HG02943 (cell line): ENCODE results near the gene PIP5K1C.
A peak's percentile ranks its signal among the peaks of the same experiment; 100 is the strongest.
"Not testable (repeated sequence)": the region's sequence is repeated elsewhere in the genome, so short reads cannot be mapped to it uniquely, and the experiment has no call there.

Source experiments
- ATAC-seq: cut with Tn5 transposase; IDR thresholded peaks from one replicate; pipeline ENCODE4 v1.9.1; 2021; ENCODE audit warnings: mild to moderate bottlenecking, low read depth, moderate library complexity; ENCODE audit not compliant: unreplicated experiment

The PIP5K1C gene

DNA sequence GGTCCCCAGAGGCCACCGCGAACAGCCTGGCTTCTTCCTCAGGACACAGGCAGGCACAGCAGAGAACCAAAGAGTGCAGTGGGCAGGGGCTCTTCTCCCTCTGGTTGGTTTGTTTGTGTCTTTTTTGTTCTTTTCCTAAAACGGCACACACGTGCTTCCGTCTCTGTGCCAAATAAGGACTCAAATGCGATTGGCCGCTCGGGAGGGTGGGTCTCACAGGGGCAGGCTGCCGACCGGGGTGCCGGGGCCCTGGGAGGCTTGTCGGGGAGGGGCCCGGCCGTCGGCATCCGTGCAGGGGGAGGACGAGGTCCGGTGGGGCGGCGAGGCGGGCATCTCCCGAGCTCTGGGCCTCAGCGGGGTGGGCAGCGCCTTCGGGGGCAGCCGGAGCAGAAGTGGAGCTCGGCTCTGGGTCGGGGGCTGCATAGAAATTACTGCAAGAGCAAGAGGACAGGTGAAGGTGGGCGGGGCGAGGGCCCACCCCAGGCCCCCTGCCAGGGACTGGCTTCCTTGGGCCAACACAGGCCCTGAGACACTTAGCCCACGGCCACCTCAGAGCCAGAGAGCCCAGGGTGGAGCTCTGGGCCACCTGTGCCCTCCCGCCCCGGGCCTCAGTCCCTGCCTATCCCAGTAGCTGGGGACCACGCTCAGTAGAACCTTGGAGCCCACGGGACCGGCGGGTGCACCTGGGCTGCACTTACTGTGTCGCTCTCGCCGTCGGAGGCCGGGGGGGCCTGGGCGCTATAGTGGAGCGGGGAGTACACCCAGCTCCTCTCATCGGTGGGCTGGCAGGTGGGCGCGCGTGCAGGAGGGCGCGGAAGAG, 67.3 kb downstream of the PIP5K1C start:
- ATAC-seq = no peak

DNA sequence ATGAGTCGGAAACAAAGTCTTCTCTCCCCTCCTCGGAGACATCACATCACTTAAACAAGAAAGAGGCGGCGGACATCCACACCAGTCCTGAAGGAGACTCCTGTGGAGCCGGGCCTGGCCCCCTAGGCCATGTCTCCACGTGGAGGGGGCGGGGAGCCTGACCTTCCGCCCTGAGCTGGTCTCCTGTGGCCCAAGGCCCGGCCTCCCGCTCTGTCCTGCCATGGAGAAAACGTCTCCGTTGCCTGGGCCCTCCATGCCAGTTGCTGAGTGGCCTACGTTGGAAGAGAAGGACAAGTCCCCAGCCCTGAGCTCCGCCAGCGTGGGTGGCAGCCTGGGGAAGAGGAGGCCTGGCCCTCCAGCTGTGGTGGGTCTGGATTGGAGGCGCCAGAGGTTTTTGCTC, 68.2 kb downstream of the PIP5K1C start:
- ATAC-seq = no peak

DNA sequence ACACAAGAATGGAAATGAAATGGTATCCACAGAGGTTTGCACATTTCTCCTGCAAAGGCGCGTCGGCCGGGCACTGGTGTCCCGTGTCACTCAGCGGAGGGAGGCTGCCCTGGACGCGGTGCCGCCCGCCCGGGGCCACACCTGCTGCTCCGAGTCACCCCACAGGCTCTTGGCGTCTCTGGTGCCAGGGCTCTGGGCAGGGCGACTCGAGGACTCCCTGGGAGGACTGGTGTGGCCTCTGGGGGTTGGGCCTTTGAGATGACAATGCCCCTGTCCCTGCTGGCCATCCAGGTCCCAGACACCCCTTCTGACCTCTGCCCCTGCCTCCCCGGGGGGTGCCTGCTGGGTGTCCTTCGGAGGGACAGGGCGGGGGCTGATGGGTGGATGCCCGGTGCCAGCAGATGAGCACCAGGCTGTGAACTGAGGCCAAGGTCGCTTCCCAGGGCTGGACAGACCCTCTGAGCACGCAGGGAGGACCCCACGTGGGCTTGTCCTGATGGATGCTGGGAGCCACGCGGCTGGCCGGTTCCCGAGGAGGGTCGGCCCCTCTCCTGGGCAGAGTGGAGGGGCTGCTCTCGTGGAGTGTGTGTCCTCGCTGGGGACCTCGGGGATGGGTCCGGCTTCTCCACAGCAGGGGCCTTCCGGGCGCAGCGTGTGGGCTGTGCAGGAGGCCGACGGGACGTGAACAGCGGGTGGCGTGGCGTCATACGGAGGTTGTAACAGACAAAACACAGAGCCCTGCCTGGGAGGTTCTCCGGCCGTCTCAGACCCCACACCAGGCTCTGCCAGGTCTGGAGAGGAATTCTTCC, 69.0 kb downstream of the PIP5K1C start:
- ATAC-seq = no peak

DNA sequence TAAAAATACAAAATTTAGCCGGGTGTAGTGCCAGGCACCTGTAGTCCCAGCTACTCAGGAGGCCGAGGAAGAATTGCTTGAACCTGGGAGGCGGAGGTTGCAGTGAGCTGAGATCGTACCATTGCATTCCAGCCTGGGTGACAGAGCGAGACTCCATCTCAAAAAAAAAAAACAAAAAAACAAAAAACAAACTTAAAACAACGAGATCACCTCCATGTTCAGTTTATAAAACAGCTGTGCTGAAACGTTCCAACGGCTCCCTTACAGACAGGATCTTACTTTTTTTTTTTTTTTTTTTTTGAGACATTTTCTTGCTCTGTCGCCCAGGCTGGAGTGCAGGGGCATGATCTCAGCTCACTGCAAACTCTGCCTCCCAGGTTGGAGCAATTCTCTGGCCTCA, 71.5 kb downstream of the PIP5K1C start:
- ATAC-seq = not testable (repeated sequence)

DNA sequence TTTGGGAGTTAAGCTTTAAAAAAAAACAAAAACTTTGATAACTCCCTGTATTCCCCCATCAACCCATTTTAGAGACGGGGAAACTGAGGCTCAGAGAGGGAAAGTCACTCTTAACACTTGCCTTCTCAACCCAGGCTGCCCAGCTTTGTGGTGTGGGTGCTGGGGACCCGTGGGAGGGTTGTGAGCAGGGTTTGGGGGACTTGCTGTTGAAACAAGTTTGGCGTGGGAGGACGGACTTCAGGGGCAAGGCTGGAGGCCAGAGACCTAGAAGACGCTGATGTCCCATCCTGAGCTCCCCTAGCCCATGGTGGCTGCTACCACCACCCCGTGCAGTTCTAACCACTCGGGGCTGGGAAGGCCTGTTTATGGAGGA, 72.9 kb downstream of the PIP5K1C start:
- no peak for ATAC-seq

DNA sequence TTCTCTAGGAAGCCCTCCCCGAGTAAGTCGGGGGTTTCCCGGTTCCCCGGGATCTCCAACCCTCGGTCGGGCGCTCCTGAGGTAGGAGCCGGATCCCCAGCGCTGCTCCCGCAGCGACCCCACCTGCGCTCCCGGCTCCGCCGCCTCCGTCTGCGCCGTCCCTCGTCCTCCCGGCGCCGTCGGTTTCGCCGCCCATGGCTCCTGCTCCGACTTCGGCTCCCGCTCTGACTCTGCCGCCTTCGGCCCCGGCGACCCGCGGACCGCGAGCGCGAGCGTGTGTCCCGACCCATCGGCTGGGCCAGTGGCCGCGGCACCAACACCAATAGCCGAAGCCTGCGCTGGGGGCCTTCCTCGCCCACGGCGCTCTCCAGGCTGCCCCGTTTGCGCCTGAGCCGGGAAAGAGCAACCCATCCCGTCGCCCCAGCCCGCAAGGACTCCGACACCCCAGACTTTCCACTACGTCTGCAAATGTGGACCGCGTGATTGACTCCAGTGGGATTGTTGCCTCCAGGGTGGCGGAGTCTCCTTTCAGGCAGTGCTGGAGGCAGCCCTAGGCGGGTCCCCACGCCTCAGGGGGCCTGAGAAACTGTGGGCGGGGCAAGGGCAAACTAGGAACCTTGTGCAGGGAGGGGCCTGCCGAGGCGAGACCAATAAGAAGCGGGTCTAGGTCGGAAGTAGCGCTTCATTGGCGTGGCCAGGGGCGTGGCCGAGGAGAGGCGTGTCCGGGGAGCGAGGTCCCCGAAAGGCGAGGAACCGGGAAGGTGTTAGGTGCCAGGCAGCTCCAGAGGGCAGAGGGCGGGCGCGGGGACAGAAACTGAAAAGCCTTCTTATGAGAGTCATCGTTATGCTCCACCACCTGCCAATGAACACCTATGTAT, 73.6 kb downstream of the PIP5K1C start, which contains the start of gene CACTIN:
CACTIN (minus strand) TSS at position 318 of the 878 bp plus-strand sequence; CDS start at position 290, 28 bp downstream.
- peak; percentile 77 for ATAC-seq

DNA sequence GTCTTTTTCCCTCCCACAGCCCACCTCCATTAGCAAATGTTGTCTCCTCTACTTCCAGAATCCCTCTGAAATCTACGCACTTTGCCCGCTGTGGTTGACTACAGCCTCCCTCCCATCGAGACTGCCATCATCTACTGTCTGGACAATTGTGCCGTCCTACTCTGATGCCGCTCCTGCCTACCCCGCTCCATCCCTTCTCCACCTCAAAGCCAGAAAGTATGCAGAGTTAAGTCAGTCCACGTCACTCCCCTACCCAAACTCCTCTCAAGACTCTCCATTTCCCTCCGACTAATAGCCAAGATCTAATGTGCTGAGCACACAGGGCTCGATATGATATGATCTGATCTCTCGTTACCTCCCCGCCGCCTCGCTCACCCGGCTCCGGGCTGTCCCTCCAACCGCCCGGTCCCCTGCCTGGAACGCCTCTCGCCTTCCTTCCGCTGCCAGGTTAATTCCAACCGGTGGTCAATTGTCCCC, 74.2 kb downstream of the PIP5K1C start:
- peak; percentile 14 for ATAC-seq

DNA sequence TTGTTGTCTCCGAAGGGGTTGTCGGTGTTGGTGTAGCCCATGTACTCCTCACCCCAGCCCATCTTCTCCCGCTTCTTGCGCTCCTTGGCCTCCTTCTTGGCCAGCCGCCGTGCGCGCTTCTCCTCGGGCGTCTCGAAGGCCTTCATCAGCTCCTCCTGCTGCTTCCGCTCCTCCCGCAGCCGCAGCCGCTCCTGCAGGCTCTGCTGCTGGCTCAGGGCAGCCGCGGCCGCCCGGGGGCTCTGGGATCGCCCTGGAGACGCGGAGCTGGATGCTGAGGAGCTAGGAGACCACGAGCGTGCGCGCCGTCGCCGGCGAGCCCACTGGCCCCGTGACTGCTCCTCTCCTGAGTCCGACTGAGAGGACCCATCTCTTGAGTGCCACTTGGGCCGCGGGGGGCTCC, 76.6 kb downstream of the PIP5K1C start:
- no peak for ATAC-seq

DNA sequence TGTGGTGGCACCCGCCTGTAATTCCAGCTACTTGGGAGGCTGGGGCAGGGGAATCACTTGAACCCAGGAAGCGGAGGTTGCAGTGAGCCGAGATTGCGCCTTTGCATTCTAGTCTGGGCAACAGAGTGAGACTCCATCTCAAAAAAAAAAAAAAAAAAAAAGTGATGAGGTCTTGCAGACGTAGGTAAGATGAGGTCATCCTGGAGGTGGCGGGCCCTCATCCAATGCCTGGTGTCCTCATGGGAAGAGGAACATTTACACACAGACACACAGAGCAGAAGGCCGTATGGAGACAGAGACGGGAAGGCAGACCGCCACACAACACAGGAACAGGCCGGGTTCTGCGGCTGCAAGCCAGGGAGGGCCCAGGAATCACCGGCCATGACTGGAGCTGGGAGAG, 78.0 kb downstream of the PIP5K1C start:
- no peak for ATAC-seq

DNA sequence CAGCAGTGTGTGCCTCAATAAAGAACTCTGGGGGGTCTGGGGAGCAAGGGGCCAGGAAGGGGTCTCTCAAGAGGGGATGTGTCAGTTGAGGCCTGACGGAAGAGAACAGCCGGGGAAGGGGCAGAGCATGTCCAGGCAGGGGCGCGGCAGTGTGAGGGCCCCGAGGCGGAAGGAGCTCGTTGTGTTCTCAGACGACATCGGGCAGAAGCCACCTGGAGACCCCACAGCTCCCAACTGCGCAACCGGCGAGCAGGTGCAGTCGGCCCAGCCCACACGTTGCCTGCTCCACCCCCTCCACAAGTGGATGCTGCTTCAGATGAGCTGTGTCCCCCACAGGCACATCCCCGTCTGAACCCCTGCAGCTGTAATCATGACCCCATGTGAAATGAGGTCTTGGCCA, 78.6 kb downstream of the PIP5K1C start:
- no peak for ATAC-seq

DNA sequence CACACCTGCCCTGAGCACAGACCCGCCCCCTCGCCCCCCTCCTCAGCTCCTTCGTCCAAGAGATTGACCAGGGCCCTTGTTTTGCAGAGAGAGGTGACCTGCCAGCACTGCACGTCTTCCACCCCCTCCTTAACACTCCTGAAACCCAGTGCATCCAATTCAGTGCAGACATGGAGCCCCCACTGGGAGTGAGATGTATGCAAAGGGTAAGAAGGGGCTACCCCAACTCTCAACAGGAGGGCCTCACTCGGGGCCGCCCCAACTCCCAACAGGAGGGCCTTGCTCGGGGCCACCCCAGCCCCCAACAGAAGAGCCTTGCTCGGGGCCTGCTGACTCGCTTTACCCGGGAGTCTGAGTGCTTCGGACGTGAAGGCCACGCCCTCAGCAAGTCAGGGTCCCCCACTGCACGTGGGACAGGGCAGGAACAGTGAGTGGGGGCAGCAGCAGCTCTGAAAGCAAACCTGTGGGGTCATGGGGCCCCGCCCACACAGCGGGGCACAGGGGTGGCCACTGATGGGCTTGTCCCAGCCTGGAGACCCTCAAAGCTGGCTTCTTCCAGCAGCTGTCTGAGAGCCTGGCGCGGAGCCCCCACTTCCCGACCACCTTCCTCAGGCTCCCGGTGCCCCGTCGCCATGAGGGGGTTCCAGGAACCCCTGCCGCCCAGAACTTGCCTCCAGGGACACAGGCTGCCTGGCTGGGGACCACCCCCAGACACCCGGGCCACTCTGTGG, 79.3 kb downstream of the PIP5K1C start:
- no peak for ATAC-seq

DNA sequence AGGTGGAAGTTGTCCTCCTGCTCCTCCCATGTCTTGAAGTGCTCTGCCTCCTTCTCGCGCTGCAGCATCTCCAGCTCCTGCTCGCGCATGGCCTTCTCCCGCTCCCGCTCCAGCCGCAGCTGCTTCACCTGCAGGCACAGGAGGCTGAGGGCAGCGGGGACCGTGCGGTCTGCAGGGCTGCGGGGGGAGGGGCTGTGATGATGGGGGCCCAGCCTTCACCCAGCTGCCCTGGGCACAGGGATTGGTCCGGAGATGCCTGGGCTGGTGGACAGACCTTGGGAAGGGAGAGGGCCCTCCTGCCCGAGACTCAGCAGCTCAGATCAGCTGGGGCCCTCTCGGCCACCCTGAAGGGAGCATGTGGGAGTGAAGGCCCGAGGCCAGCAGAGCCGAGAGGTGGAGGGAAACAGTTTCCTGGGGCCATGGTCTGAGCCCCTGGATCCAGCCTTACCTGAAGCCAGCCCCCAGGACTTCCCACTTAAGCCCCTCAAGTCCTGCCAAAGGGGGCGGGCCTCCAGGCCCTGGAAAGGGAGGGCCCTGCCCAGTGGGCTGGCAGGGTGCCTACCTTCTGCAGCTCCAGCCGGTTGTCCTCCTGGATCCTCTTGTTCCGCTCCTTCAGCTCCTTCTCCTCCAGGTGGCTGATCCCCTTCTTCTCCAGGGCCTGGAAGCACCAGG, 80.0 kb downstream of the PIP5K1C start:
- no peak for ATAC-seq

DNA sequence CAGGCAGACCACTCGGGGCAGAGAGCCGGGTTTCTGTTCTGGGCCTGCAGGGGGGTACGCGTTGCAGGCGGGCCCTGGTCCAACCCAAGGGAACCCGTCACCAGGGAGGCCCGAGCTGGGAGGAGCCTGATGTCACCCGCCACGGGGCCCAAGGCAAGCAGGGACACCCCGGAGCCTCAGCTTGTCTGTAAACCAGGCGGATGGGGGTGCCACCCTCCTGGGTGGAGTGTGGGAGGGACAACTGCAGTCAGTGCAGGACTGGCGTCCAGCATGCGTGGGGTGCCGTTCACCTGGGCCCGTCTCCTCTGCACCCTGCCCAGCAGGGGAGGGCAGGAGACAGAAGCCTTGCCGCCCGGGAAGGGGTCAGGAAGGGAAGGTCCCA, 80.6 kb downstream of the PIP5K1C start:
- ATAC-seq = no peak

DNA sequence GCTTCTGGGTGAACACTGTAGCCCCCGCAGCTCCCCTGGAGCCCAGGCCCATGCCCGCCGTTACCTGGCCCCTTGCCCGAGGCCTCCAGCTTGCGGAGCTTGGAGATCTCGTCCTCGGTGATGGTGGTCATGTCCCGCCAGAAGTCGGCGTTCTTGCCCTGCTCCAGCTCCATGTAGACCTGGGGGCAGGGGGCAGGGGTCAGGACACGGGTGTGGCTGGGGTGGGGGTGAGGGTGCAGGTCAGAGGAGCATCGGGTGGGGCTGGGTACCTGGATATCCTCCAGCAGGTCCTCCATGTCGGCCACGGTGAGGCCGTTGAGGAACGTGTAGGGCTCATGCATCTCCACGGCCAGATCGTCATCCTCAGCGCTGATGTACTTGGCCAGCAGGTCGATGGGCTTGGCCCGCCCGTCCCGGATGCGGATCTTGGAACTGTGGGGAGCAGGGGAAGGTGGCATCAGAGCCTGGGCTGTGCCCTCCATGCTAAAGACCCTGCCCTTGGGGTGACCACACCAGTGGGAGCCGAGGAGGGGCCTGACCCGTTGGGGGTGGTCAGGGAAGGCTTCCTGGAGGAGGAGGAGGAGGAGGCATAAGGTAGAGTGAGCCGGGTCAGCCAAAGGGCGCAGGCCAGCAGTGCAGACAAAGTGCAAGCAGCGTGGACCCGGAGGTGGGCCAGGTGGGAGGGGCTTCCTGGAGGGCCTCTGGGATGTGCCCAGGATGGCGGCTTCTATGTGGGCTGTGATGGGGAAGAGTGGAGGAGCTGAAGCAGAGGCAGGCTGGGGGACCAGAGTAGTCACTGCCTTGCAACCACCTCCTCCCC, 81.2 kb downstream of the PIP5K1C start:
- no peak for ATAC-seq

DNA sequence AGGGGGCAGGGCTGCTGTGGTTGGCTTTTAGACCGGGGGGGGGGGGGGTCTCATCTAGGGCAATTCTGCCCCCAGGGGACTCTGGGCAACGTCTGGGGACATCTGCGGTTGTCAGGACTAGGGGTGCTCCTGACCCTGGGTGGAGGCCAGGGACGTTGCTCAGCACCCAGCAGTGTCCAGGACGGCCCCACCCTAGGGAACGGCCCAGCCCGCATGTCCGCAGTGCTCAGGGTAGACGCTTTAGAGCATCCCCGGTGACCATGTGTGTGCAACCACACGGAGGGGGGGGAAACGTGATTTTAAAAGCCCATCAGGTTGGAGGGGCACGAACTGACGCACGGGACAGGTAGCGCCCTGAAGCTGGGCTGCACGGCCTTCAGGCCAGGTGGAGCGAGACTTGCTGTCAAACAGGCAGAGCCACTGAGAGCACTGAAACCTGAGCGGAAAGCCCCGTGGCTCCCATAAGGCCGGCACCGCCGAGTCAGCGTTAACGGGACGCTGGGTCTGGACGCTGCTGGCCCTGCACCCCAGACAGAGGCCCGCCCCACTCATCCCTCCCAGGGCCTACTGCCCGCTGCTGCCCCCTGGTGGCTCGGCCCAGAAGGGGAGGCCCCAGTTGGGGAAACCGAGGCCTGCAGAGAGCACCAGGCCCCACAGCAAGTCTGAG, 82.0 kb downstream of the PIP5K1C start:
- no peak for ATAC-seq

DNA sequence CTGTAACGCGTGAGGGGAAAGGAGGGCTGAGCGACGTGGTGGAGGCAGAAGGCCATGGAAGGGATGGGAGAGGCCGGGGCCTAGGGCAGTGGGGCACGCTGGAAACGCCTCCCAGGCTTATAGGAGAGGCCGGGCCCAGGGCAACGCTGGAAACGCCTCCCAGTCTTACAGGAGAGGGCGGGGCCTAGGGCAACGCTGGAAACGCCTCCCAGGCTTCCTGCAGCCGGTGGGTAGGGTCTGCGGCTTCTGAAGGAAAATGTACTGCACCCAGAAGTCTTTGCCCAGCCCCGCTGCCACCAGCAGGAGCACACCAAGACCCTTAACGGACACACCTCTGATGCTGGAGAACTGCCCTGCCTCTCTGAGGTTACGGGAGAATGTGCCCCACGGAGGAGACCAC, 82.8 kb downstream of the PIP5K1C start:
- no peak for ATAC-seq

DNA sequence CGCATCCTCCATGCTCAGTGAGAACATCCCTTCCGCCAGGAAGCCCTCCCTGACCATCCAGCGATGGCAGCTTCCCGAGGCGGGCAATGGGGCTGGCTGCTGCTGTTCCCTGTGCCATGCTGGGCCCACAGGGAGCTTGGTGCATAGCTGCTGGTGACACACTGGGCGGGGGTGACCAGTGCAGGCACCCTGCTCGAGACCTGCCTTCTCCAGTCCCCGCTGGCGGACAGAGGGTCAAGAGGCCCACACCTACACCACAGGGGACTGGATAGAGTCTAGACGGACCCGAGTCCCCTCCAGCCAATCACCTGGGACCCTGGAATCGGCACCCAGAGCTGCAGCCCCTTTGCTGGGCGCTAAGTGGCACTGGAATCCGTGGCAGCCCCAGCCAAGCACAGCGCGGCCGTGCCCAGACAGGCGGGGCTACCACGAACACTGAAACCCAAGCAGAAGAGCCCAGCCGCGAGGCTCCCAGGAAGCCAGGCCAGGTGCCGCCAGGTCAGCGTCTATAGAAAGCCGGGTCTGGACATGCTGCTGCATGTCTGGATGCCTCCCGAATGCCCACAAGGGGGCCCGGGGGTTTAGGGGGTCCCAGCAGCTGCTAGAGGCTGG, 84.6 kb downstream of the PIP5K1C start:
- ATAC-seq = no peak
